Measurements from ENCODE around the gene EDN1.

EDN1 gene

DNA sequence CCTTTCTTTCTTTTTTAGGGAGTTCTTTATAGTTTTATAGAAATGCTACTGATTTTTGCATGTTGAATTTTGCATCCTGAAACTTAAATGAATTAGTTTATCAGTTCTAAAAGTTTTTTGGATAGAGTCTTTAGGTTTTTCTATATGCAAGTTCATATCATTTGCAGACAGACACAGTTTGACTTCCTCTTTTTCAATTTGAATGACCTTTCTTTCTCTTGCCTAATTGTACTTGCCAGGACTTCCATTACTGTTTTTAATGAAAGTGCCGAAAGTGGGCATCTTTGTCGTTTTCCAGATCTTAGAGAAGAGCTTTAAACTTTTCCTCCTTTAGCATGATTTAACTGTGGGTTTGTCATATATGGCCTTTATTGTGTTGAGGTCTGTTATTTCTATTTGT is 21.1 kb upstream of the EDN1 start:
- Histone ChIP-seq H3K27me3 (ENCODE audit: insufficient read depth, low read length, poor library complexity) (no peaks in the 10 kb centered on the region), H3K79me2 (ENCODE audit: insufficient read depth, low read length) (no peaks in the 10 kb centered on the region), H3K36me3 (ENCODE audit: insufficient read depth, low read length) (no peaks in the 10 kb centered on the region), H4K20me1 (ENCODE audit: insufficient read depth, low read length) (no peaks in the 10 kb centered on the region), H2AFZ (ENCODE audit: low read depth, low read length) (no peak overlapping the region), H3K4me3 (ENCODE audit: low read depth in 1 of 2, low read length in 2 of 2) (no peak overlapping the region), H3K4me2 (ENCODE audit: insufficient read depth, low read length) (no peak overlapping the region), H3K9ac (ENCODE audit: low read depth, low read length) (no peak overlapping the region), H3K4me1 (ENCODE audit: insufficient read depth, low read length) (no peaks in the 10 kb centered on the region), H3K27ac (ENCODE audit: low read length) (no peak overlapping the region), H3K9me3 (ENCODE audit: insufficient read depth, low read length, severe bottlenecking) (peaks cover 14% of the 10 kb centered on the region)
- TF ChIP-seq, protein P1, sequence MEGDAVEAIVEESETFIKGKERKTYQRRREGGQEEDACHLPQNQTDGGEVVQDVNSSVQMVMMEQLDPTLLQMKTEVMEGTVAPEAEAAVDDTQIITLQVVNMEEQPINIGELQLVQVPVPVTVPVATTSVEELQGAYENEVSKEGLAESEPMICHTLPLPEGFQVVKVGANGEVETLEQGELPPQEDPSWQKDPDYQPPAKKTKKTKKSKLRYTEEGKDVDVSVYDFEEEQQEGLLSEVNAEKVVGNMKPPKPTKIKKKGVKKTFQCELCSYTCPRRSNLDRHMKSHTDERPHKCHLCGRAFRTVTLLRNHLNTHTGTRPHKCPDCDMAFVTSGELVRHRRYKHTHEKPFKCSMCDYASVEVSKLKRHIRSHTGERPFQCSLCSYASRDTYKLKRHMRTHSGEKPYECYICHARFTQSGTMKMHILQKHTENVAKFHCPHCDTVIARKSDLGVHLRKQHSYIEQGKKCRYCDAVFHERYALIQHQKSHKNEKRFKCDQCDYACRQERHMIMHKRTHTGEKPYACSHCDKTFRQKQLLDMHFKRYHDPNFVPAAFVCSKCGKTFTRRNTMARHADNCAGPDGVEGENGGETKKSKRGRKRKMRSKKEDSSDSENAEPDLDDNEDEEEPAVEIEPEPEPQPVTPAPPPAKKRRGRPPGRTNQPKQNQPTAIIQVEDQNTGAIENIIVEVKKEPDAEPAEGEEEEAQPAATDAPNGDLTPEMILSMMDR (IDR thresholded peaks at IDR 0.05; ENCODE audit: borderline replicate concordance, extremely low read depth, low read length, poor library complexity, severe bottlenecking): no peak
- no peak for TF ChIP-seq EZH2 (IDR thresholded peaks at IDR 0.05; ENCODE audit: borderline replicate concordance, low read depth, low read length, severe bottlenecking)
- no peak for DNase-seq
- ATAC-seq (ENCODE audit: insufficient read depth, low read depth): no peak

DNA sequence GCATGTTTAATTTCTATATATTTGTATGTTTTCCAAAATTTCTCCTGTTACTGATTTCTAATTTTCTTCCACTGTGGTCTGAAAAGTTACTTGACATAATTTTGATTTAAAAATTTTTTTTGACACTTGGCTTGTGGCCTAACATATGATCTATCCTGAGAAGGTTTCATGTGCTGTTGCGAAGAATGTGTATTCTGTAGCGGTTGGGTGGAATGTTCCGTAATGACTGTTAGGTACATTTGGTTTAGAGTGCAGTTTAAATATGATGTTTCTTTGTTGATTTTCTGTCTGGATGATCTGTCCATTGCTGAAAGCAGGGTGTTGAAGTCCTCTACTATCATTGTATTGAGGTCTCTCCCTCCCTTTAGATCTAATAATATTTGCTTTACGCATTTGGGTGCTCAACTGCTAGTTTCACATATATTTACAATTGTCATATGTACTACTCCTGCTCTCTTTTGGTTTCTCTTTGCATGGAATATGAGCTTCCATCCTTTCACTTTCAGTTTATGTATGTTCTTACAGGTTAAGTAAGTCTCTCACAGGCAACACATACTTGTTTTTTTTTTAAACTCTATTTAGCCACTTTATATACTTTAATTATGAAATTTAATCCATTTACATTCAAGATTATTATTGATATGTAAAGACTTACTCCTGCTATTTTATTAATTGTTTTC is 19.5 kb upstream of the EDN1 start:
- no peak for DNase-seq
- Histone ChIP-seq H3K4me1 (ENCODE audit: insufficient read depth, low read length) (no peaks in the 10 kb centered on the region), H3K4me2 (ENCODE audit: insufficient read depth, low read length) (peak overlapping the region; percentile 27; the same call in 1 of the 2 replicates)

DNA sequence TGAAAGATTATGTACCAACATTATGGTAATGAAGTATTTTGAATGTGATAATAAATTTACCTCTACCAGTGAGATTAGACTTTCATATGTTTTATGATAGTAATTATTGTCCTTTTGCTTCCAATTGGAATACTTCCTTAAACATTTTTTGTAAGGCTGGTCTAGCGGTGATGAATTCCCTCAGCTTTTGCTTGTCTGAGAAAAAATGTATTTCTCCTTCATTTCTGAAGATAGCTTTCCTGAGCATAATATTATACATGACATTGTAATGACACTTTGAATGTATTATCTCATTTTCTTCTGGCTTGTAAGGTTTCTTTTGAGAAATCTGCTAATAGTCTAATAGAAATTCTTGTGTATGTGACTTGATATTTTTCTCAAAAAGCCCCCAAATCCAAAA is 18.6 kb upstream of the EDN1 start:
- Histone ChIP-seq H3K79me2 (ENCODE audit: insufficient read depth, low read length) (no peaks in the 10 kb centered on the region), H3K4me3 (ENCODE audit: low read depth in 1 of 2, low read length in 2 of 2) (no peak overlapping the region; a peak in 1 of 4 replicates), H2AFZ (ENCODE audit: low read depth, low read length) (no peak overlapping the region), H3K4me1 (ENCODE audit: insufficient read depth, low read length) (no peaks in the 10 kb centered on the region), H3K27ac (ENCODE audit: low read length) (no peak overlapping the region), H3K9ac (ENCODE audit: low read depth, low read length) (no peak overlapping the region), H3K27me3 (ENCODE audit: insufficient read depth, low read length, poor library complexity) (no peaks in the 10 kb centered on the region), H3K36me3 (ENCODE audit: insufficient read depth, low read length) (no peaks in the 10 kb centered on the region), H3K4me2 (ENCODE audit: insufficient read depth, low read length) (no peak overlapping the region), H4K20me1 (ENCODE audit: insufficient read depth, low read length) (no peaks in the 10 kb centered on the region), H3K9me3 (ENCODE audit: insufficient read depth, low read length, severe bottlenecking) (peaks cover 14% of the 10 kb centered on the region)
- DNase-seq (no peak), ATAC-seq (ENCODE audit: insufficient read depth, low read depth) (no peak)
- TF ChIP-seq EZH2 (IDR thresholded peaks at IDR 0.05; ENCODE audit: borderline replicate concordance, low read depth, low read length, severe bottlenecking): no peak
- TF ChIP-seq, protein P1 (IDR thresholded peaks at IDR 0.05; ENCODE audit: borderline replicate concordance, extremely low read depth, low read length, poor library complexity, severe bottlenecking): no peak

More for the DNA sequence above, 19.5 kb upstream of the EDN1 start:
- peak; percentile 48; the same call in 1 of the 3 replicates for ATAC-seq (ENCODE audit: insufficient read depth, low read depth)
- Histone ChIP-seq H4K20me1 (ENCODE audit: insufficient read depth, low read length) (no peaks in the 10 kb centered on the region), H2AFZ (ENCODE audit: low read depth, low read length) (no peak overlapping the region), H3K4me3 (ENCODE audit: low read depth in 1 of 2, low read length in 2 of 2) (no peak overlapping the region), H3K9ac (ENCODE audit: low read depth, low read length) (no peak overlapping the region), H3K36me3 (ENCODE audit: insufficient read depth, low read length) (no peaks in the 10 kb centered on the region), H3K27ac (ENCODE audit: low read length) (no peak overlapping the region), H3K9me3 (ENCODE audit: insufficient read depth, low read length, severe bottlenecking) (peaks cover 14% of the 10 kb centered on the region), H3K27me3 (ENCODE audit: insufficient read depth, low read length, poor library complexity) (no peaks in the 10 kb centered on the region), H3K79me2 (ENCODE audit: insufficient read depth, low read length) (no peaks in the 10 kb centered on the region)
- TF ChIP-seq, protein P1 (IDR thresholded peaks at IDR 0.05; ENCODE audit: borderline replicate concordance, extremely low read depth, low read length, poor library complexity, severe bottlenecking): no peak
- TF ChIP-seq EZH2 (IDR thresholded peaks at IDR 0.05; ENCODE audit: borderline replicate concordance, low read depth, low read length, severe bottlenecking): no peak

Measured in DND-41 (cell line).